Suprapubic skin (tissue), 4 donors: ENCODE results near the gene CROCC2. TPM values are rescaled to one million over a fixed set of nuclear protein-coding genes. Genes with fewer than 3 reads are reported as not detected.

Experiments
- DNase-seq, 2 donors: peaks; one replicate each; pipeline ENCODE4 v3.0.0-alpha.2; 2019; ENCODE audit warnings: low spot score in 2 of 2
- H3K27ac ChIP-seq: fragments of 200-600 bp; sonication (generic); one replicate; pipeline ENCODE4 v1.5.1; 2019
- H3K27me3 ChIP-seq: fragments of 200-600 bp; sonication (generic); one replicate; pipeline ENCODE4 v1.5.1; 2019
- H3K36me3 ChIP-seq: fragments of 200-600 bp; sonication (generic); one replicate; pipeline ENCODE4 v1.5.1; 2019
- H3K4me1 ChIP-seq: fragments of 200-600 bp; sonication (generic); one replicate; pipeline ENCODE4 v1.5.1; 2019
- H3K4me3 ChIP-seq: fragments of 200-600 bp; sonication (generic); one replicate; pipeline ENCODE4 v1.5.1; 2019; ENCODE audit warnings: mild to moderate bottlenecking
- H3K9me3 ChIP-seq: fragments of 200-600 bp; sonication (generic); one replicate; pipeline ENCODE4 v1.5.1; 2019
- EP300 ChIP-seq: sonication (generic); formaldehyde crosslinking; IDR thresholded peaks from one replicate; pipeline ENCODE4 v1.6.1; 2017; ENCODE audit warnings: antibody characterized with exemption
- POLR2A ChIP-seq, 2 donors: fragments of 450-650 bp; IDR thresholded peaks; one replicate each; pipeline ENCODE4 v1.6.1; 2017; ENCODE audit warnings: antibody characterized with exemption in 2 of 2, mild to moderate bottlenecking in 2 of 2, moderate library complexity in 2 of 2
- POLR2AphosphoS5 ChIP-seq, 3 donors: sonication (generic); formaldehyde crosslinking; IDR thresholded peaks; one replicate each; pipeline ENCODE4 v1.6.1; 2017; ENCODE audit warnings: antibody characterized with exemption in 3 of 3
- WGBS: methylation state at CpG from one replicate; pipeline ENCODE4 v1.1.5; 2018; 5-methylcytosine and 5-hydroxymethylcytosine counted together
- total RNA-seq, 4 donors: library from RNA; depleted of rRNA; stranded (reverse); fragments of >200 nt; gene quantifications; one replicate each; pipeline ENCODE4 v1.1.0, GENCODE V29; 2016
- TF ChIP-seq, protein P1 (sequence below), 2 donors: fragments of 200-600 bp in 1 of 2; fragments of 450-650 bp in 1 of 2; sonication (generic) in 1 of 2; IDR thresholded peaks; one replicate each; pipeline ENCODE4 v1.5.1; 2016 to 2019; ENCODE audit warnings: antibody characterized with exemption in 2 of 2, mild to moderate bottlenecking in 1 of 2, moderate library complexity in 1 of 2

Gene CROCC2
- total RNA-seq, 4 donors from 2014 or later = not detected

GRCh38 chr2:240911641-240912265 is 5.6 kb downstream of the CROCC2 start:
- TF ChIP-seq POLR2AphosphoS5 (IDR thresholded peaks at IDR 0.05) (no peak), EP300 (no peak), POLR2A (IDR thresholded peaks at IDR 0.05) (no peak)
- TF ChIP-seq, protein P1, sequence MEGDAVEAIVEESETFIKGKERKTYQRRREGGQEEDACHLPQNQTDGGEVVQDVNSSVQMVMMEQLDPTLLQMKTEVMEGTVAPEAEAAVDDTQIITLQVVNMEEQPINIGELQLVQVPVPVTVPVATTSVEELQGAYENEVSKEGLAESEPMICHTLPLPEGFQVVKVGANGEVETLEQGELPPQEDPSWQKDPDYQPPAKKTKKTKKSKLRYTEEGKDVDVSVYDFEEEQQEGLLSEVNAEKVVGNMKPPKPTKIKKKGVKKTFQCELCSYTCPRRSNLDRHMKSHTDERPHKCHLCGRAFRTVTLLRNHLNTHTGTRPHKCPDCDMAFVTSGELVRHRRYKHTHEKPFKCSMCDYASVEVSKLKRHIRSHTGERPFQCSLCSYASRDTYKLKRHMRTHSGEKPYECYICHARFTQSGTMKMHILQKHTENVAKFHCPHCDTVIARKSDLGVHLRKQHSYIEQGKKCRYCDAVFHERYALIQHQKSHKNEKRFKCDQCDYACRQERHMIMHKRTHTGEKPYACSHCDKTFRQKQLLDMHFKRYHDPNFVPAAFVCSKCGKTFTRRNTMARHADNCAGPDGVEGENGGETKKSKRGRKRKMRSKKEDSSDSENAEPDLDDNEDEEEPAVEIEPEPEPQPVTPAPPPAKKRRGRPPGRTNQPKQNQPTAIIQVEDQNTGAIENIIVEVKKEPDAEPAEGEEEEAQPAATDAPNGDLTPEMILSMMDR (IDR thresholded peaks at IDR 0.05) = no peak
- no peak overlapping the region for H3K4me3 ChIP-seq
- peaks cover 16% of the 10 kb centered on the region for H3K27me3 ChIP-seq
- no peaks in the 10 kb centered on the region for H3K36me3 ChIP-seq
- DNase-seq = no peak
- H3K9me3 ChIP-seq = no peaks in the 10 kb centered on the region
- peaks cover 53% of the 10 kb centered on the region for H3K4me1 ChIP-seq
- no peak overlapping the region for H3K27ac ChIP-seq
- WGBS = 81% methylated on average over 19 of the region's 20 CpGs

- no peaks in the 10 kb centered on the region for H3K36me3 ChIP-seq
- TF ChIP-seq POLR2A (IDR thresholded peaks at IDR 0.05) (no peak), POLR2AphosphoS5 (IDR thresholded peaks at IDR 0.05) (no peak), EP300 (no peak)
- TF ChIP-seq, protein P1 (IDR thresholded peaks at IDR 0.05) = no peak
- 66% methylated on average over 16 of the region's 21 CpGs for WGBS
- H3K27ac ChIP-seq = no peak overlapping the region
- no peaks in the 10 kb centered on the region for H3K9me3 ChIP-seq
- H3K4me3 ChIP-seq = no peak overlapping the region
- no peak for DNase-seq
- peaks cover 66% of the 10 kb centered on the region for H3K4me1 ChIP-seq
- H3K27me3 ChIP-seq = peaks cover 16% of the 10 kb centered on the region
Observed at GRCh38 chr2:240912878-240913809, 7.0 kb downstream of the CROCC2 start.

DNA sequence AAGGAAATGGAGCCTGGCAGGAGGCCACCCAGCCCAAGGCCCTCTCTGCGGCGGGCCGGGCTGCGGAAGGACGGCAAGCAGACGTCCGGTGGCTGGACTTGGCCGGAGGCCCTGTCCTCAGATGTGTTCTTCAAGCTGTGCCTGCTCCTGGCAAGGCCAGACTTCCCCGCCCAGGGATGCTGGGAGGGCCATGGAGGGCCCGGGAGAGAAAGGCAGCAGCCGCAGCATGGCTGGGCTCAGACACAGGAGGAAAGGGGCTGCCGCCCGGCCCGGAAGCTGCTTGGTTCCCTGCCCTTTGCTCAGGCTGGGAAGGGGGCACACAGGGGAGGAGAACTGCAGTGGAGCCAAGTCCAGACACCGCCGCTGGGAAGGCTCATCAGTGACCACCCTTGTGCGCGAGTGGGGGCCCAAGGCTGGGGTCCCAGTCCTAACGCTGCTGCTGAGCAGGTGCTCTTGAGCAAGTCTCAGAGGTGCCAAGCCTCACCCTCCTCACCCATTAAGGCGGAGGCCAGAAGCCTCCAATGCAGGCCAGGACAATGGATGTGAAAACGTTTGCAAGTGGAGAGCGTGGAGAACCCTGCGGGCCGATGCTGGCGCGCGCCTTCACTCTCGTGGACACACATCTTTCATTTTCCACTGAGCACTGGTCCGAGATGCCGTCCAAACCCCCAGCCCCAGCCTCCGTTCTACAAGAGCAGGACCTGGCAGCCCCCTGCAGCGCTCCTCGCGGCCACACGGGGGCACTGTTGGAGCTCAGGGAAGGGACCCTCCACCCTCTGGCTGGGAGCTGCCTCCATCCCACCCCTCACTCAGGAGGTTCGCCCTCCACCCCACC is 7.9 kb downstream of the CROCC2 start:
- Histone ChIP-seq H3K9me3 (no peaks in the 10 kb centered on the region), H3K4me3 (no peak overlapping the region), H3K36me3 (no peaks in the 10 kb centered on the region), H3K4me1 (peaks cover 70% of the 10 kb centered on the region), H3K27ac (no peak overlapping the region), H3K27me3 (peaks cover 16% of the 10 kb centered on the region)
- no peak for DNase-seq
- TF ChIP-seq, protein P1 (IDR thresholded peaks at IDR 0.05) = peak; percentile 57 to 92
- no peak for TF ChIP-seq POLR2A (IDR thresholded peaks at IDR 0.05)
- no peak for TF ChIP-seq POLR2AphosphoS5 (IDR thresholded peaks at IDR 0.05)
- TF ChIP-seq EP300 = no peak
- WGBS = 38% methylated on average over 26 of the region's 36 CpGs

GRCh38 chr2:240914645-240915525 is 8.7 kb downstream of the CROCC2 start:
- Histone ChIP-seq H3K9me3 (no peaks in the 10 kb centered on the region), H3K27me3 (peaks cover 16% of the 10 kb centered on the region), H3K36me3 (no peaks in the 10 kb centered on the region), H3K4me1 (peaks cover 64% of the 10 kb centered on the region), H3K4me3 (no peak overlapping the region), H3K27ac (no peak overlapping the region)
- WGBS = 56% methylated on average over 7 of the region's 25 CpGs
- TF ChIP-seq POLR2A (IDR thresholded peaks at IDR 0.05) (no peak), EP300 (no peak), POLR2AphosphoS5 (IDR thresholded peaks at IDR 0.05) (no peak)
- TF ChIP-seq, protein P1 (IDR thresholded peaks at IDR 0.05) = no peak
- peak in 1 of 2 donors; percentile 57 for DNase-seq
